ENCODE data around the gene PIGC. TPM values are rescaled to one million over a fixed set of nuclear protein-coding genes. Genes with fewer than 3 reads are reported as not detected.

Gene PIGC
- total and polyA plus RNA-seq, 10 of the 15 experiments (the other 5 are each of a cell fraction or from before 2014, with no cell fraction given) = 11.0 to 37.3 (median 19.6) TPM

- TF ChIP-seq ZBTB4 (CRISPR knock-in tag; IDR thresholded peaks at IDR 0.05) (no peak), EGR1 (IDR thresholded peaks at IDR 0.05; ENCODE audit: borderline replicate concordance in 1 of 2, low read depth in 2 of 2, low read length in 2 of 2) (peak in 1 of 2 experiments; percentile 54; a peak in 1 of 3 replicates), MYC (IDR thresholded peaks at IDR 0.05; ENCODE audit: insufficient read depth, insufficient read length, insufficient replicate concordance, low read length, severe bottlenecking) (no peak), TCF3 (IDR thresholded peaks at IDR 0.05; ENCODE audit: borderline replicate concordance, insufficient read depth, low read depth, low read length) (peak; percentile 69; the same call in 1 of the 2 replicates), BCL3 (IDR thresholded peaks at IDR 0.05; ENCODE audit: borderline replicate concordance, insufficient read depth, low read depth, low read length, poor library complexity, severe bottlenecking) (no peak), ZZZ3 (IDR thresholded peaks at IDR 0.05; ENCODE audit: control insufficient read depth, insufficient read length, low read depth) (no peak), STAT1 (conservative IDR thresholded peaks at IDR 0.05) (0 out of 2 replicates have a peak, but pooled peaks have one; percentile 42), FOXK2 (IDR thresholded peaks at IDR 0.05) (no peak), POLR2AphosphoS2 (IDR thresholded peaks at IDR 0.05; ENCODE audit: low read depth, low read length) (0 out of 2 replicates have a peak, but pooled peaks have one; percentile 43), ZNF592 (IDR thresholded peaks at IDR 0.05) (no peak), STAT3 (IDR thresholded peaks at IDR 0.05; ENCODE audit: low read depth, low read length) (no peak), EZH2 (IDR thresholded peaks at IDR 0.05; ENCODE audit: borderline replicate concordance, control insufficient read depth, low read depth, low read length) (no peak), MTA2 (IDR thresholded peaks at IDR 0.05; ENCODE audit: low read depth) (peak; percentile 56; the same call in 1 of the 2 replicates), EP300 (IDR thresholded peaks at IDR 0.05; ENCODE audit: borderline replicate concordance in 1 of 2, control insufficient read depth in 1 of 2, low read depth in 2 of 2, low read length in 2 of 2) (no peak)
Observed at GRCh38 chr1:172443666-172444453, at the start of gene PIGC (continued).

Data from GM12878 (cell line).